Pancreas (tissue), 10 donors: ENCODE data around the gene S100A4. TPM values are rescaled to one million over a fixed set of nuclear protein-coding genes. Genes with fewer than 3 reads are reported as not detected.
"Not testable (repeated sequence)": the region's sequence is repeated elsewhere in the genome, so short reads cannot be mapped to it uniquely, and the experiment has no call there.

Experiments
- ATAC-seq, 4 donors: fragments of 200-7000 bp; cut with Tn5 transposase; one replicate each; pipeline versions ENCODE4 v1.8.0 to v1.9.1; 2020; ENCODE audit warnings: mild to moderate bottlenecking in 4 of 4, moderate library complexity in 4 of 4
- DNase-seq, 6 donors: peaks; one replicate each; pipeline ENCODE4 v3.0.0-alpha.2; 2020
- FAIRE-seq: peaks from 2 replicates; lab custom pipeline; 2012; peaks lifted over from hg19 to GRCh38; lab: Jason Lieb, UNC
- H3K27ac ChIP-seq, 4 donors: fragments of 200-600 bp; sonication (generic); 1 replicate in 3 of 4; 2 replicates in 1 of 4; pipeline versions ENCODE4 v1.5.0 to v1.8.0; 2020
- H3K27me3 ChIP-seq, 4 donors: fragments of 200-600 bp; one replicate each; pipeline ENCODE4 v1.8.0; 2021
- H3K36me3 ChIP-seq, 3 donors: fragments of 200-600 bp; sonication (generic) in 1 of 3; one replicate each; pipeline versions ENCODE4 v1.5.0 to v1.8.0; 2020 to 2021
- H3K4me1 ChIP-seq, 3 donors: fragments of 200-600 bp; one replicate each; pipeline ENCODE4 v1.8.0; 2021
- H3K4me3 ChIP-seq, 4 donors: fragments of 200-600 bp; sonication (generic) in 2 of 4; one replicate each; pipeline versions ENCODE4 v1.5.0 to v1.8.0; 2020 to 2021
- H3K9me3 ChIP-seq, 4 donors: fragments of 200-600 bp; one replicate each; pipeline ENCODE4 v1.8.0; 2021
- WGBS, 2 donors: extraction: QIAGEN DNeasy Blood & Tissue Kit; methylation state at CpG; one replicate each; pipeline ENCODE4 v1.1.7; 2013; 5-methylcytosine and 5-hydroxymethylcytosine counted together
- intact Hi-C, 3 donors: fragments of 100-400 bp; cut with DNase I; formaldehyde crosslinking; loops; one replicate each; pipeline versions ENCODE4 v1.11.1 to v1.14.2; 2022
- polyA plus RNA-seq, 2 donors: library from polyadenylated mRNA; stranded (reverse); fragments of 200-250 nt; gene quantifications; one replicate each; pipeline ENCODE4 v1.2.3, GENCODE V29; 2013
- total RNA-seq, 6 donors: library from RNA; stranded (reverse); fragmentation: NEBNext Ultra II Directional in 4 of 6; extraction: Animal tissue kit (Norgen Biotek cat#: 25700) in 4 of 6; gene quantifications; one replicate each; pipeline versions ENCODE4 v1.2.1 to v1.2.4, GENCODE V29; 2021 to 2023
- TF ChIP-seq, protein P1 (sequence below), 4 donors: fragments of 200-600 bp; sonication (generic) in 3 of 4; IDR thresholded peaks; one replicate each; pipeline versions ENCODE4 v1.5.0 to v1.8.0; 2021; ENCODE audit warnings: antibody characterized with exemption in 4 of 4
- donor health status: healthy with polysubstance abuse.
- donor health status: DM: no; HTN: no; CAD: no; lungs with moderate emphysema.
- donor health status: DM: no; HTN: no; CAD: no.
- donor health status: control.
- donor health status: control.
- donor health status: Bipolar disorder and iron deficiency.
- donor health status: DM: yes; HTN: yes; CAD: no.
- donor health status: DM: no; HTN: no; CAD: no.
- donor health status: DM: no; HTN: no; CAD: no.
- donor health status: DM: yes; HTN: yes; CAD: no.

S100A4 gene
- total and polyA plus RNA-seq, 8 donors = 5.0 to 149 (median 39.5) TPM

- no peak overlapping the region for H3K27ac ChIP-seq
- TF ChIP-seq, protein P1, sequence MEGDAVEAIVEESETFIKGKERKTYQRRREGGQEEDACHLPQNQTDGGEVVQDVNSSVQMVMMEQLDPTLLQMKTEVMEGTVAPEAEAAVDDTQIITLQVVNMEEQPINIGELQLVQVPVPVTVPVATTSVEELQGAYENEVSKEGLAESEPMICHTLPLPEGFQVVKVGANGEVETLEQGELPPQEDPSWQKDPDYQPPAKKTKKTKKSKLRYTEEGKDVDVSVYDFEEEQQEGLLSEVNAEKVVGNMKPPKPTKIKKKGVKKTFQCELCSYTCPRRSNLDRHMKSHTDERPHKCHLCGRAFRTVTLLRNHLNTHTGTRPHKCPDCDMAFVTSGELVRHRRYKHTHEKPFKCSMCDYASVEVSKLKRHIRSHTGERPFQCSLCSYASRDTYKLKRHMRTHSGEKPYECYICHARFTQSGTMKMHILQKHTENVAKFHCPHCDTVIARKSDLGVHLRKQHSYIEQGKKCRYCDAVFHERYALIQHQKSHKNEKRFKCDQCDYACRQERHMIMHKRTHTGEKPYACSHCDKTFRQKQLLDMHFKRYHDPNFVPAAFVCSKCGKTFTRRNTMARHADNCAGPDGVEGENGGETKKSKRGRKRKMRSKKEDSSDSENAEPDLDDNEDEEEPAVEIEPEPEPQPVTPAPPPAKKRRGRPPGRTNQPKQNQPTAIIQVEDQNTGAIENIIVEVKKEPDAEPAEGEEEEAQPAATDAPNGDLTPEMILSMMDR (IDR thresholded peaks at IDR 0.05) = no peak
- FAIRE-seq (no peak), DNase-seq (no peak), ATAC-seq (no peak)
- 91% methylated on average over 7 of the region's 7 CpGs for WGBS, 2 donors
- no peak overlapping the region for H3K4me3 ChIP-seq
- peaks cover 0 to 24% (median 0%) of the 10 kb centered on the region in 3 donors for H3K4me1 ChIP-seq
- no peaks in the 10 kb centered on the region for H3K9me3 ChIP-seq
- H3K36me3 ChIP-seq = no peaks in the 10 kb centered on the region
- intact Hi-C loops = loop anchor here in 1 of 3 donors (5.0 kb wide), 1 partner anchor 52 kb away; no protein-coding TSS in a partner anchor
- H3K27me3 ChIP-seq = no peaks in the 10 kb centered on the region
Observed at GRCh38 chr1:153563991-153564390, 18.4 kb upstream of the S100A4 start.

DNA sequence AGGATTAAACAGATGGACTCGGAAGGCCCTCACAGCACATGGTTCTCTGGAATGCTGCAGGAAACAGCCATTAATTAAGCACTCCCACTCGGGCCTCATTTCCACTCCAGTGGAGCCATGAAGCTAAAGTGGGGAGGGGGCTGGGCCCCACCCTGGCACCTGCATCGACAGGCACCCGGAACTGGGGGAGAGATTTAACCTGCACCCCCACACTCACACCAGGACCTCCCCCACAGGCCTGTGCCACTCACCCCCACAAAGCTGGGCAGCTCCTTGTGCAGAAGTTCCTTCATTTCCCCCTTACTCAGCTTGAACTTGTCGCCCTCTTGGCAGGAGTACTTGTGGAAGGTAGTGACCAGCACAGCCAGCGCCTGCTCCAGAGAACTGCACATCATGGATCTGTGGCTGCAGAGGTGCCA is 17.9 kb upstream of the S100A4 start:
- H3K4me3 ChIP-seq = no peak overlapping the region
- peaks cover 0 to 20% (median 0%) of the 10 kb centered on the region in 3 donors for H3K4me1 ChIP-seq
- no peak for ATAC-seq
- no peak for DNase-seq
- no peaks in the 10 kb centered on the region for H3K36me3 ChIP-seq
- TF ChIP-seq, protein P1 (IDR thresholded peaks at IDR 0.05) = no peak
- no peaks in the 10 kb centered on the region for H3K9me3 ChIP-seq
- H3K27ac ChIP-seq = no peak overlapping the region
- intact Hi-C loops = loop anchor here in 1 of 3 donors (5.0 kb wide), 1 partner anchor 51 kb away; no protein-coding TSS in a partner anchor
- H3K27me3 ChIP-seq = no peaks in the 10 kb centered on the region
- 77 to 79% methylated on average over 6 of the region's 6 CpGs for WGBS, 2 donors
- no peak for FAIRE-seq

- WGBS, 2 donors = 79% methylated on average over 3 of the region's 3 CpGs
Observed at GRCh38 chr1:153562021-153562420, 16.4 kb upstream of the S100A4 start.

GRCh38 chr1:153561466-153561985 is 15.9 kb upstream of the S100A4 start:
- intact Hi-C loops = loop anchor here in 1 of 3 donors (5.0 kb wide), 1 partner anchor 49 kb away; no protein-coding TSS in a partner anchor

More at GRCh38 chr1:153562021-153562420, 16.4 kb upstream of the S100A4 start:
- peaks cover 0 to 14% (median 0%) of the 10 kb centered on the region in 3 donors for H3K4me1 ChIP-seq
- H3K36me3 ChIP-seq, H3K9me3 ChIP-seq, ATAC-seq, H3K27me3 ChIP-seq, FAIRE-seq, H3K27ac ChIP-seq, DNase-seq, H3K4me3 ChIP-seq: not testable (repeated sequence)
- intact Hi-C loops = loop anchor here in 1 of 3 donors (5.0 kb wide), 1 partner anchor 50 kb away; no protein-coding TSS in a partner anchor

DNA sequence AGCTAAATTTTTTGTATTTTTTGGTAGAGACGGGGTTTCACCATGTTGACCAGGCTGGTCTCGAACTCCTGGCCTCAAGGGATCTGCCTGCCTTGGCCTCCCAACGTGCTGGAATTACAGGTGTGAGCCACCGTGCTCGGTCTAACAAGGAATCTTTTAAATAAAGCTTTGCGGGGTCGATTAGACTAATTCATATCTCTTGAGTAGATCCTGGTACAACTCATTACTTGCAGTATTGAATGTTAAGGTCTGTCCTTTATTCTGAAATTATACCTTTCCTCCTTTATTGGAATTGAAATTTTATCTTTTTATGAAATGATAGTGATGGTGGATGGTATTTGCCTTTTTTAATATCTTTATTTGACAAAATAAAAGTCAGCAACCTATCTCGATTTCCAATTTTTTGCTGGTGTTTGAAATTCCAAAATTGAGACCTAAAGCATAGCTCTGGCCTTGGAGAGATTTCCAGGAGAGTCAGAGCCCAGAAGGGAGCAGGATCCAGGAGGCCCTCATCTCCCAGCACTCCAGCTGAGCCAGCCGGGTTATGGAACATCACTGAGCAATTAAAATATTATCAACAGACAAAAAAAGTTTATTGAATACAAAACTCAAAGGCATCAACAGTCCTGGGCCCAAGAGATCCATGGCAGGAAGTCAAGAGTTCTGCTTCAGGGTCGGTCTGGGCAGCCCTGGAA is 15.3 kb upstream of the S100A4 start:
- intact Hi-C loops = loop anchor here in 1 of 3 donors (5.0 kb wide), 1 partner anchor 49 kb away; no protein-coding TSS in a partner anchor
- Histone ChIP-seq H3K27me3 (no peaks in the 10 kb centered on the region), H3K9me3 (no peaks in the 10 kb centered on the region), H3K4me3 (no peak overlapping the region), H3K27ac (no peak overlapping the region), H3K36me3 (no peaks in the 10 kb centered on the region), H3K4me1 (peaks cover 0 to 5% (median 0%) of the 10 kb centered on the region in 3 donors)
- DNase-seq (no peak), ATAC-seq (no peak), FAIRE-seq (no peak)
- TF ChIP-seq, protein P1 (IDR thresholded peaks at IDR 0.05) = no peak
- 76 to 83% methylated on average over 10 of the region's 10 CpGs for WGBS, 2 donors

More at GRCh38 chr1:153561466-153561985, 15.9 kb upstream of the S100A4 start:
- Histone ChIP-seq H3K27me3 (no peaks in the 10 kb centered on the region), H3K4me3 (no peak overlapping the region), H3K4me1 (peaks cover 0 to 10% (median 0%) of the 10 kb centered on the region in 3 donors), H3K27ac (no peak overlapping the region), H3K9me3 (no peaks in the 10 kb centered on the region), H3K36me3 (no peaks in the 10 kb centered on the region)
- 86 to 93% methylated on average over 3 of the region's 3 CpGs for WGBS, 2 donors
- no peak for DNase-seq
- TF ChIP-seq, protein P1 (IDR thresholded peaks at IDR 0.05) = no peak
- no peak for FAIRE-seq
- no peak for ATAC-seq
